NT2/D1 (cell line): ENCODE data around the gene ITGAE.

ENCODE experiments used
- DNase-seq: peaks from one replicate; pipeline ENCODE4 v3.0.0-alpha.2; 2011; ENCODE audit warnings: low read depth, low spot score
- H3K27me3 ChIP-seq: 2 replicates; pipeline ENCODE4 v1.6.0; 2011; ENCODE audit warnings: mild to moderate bottlenecking; ENCODE audit not compliant: insufficient read length, insufficient read depth
- H3K36me3 ChIP-seq: 2 replicates; pipeline ENCODE4 v1.6.1; 2011; ENCODE audit warnings: mild to moderate bottlenecking, low read length, mixed read lengths; ENCODE audit not compliant: insufficient read depth, insufficient read length
- H3K4me1 ChIP-seq: 2 replicates; pipeline ENCODE4 v1.5.1; 2011; ENCODE audit not compliant: insufficient read depth, insufficient read length
- H3K4me3 ChIP-seq: 2 replicates; pipeline ENCODE4 v1.5.1; 2011; ENCODE audit warnings: low read depth; ENCODE audit not compliant: insufficient read length
- H3K9ac ChIP-seq: 2 replicates; pipeline ENCODE4 v1.6.0; 2011; ENCODE audit warnings: low read depth; ENCODE audit not compliant: insufficient read length
- H3K9me3 ChIP-seq: 2 replicates; pipeline ENCODE4 v1.5.1; 2011; ENCODE audit warnings: mild to moderate bottlenecking, low read length; ENCODE audit not compliant: insufficient read depth
- SUZ12 ChIP-seq: IDR thresholded peaks from 2 replicates; pipeline ENCODE4 v1.6.1; 2011; ENCODE audit not compliant: insufficient read length, insufficient read depth; ENCODE audit errors: extremely low read depth
- YY1 ChIP-seq: IDR thresholded peaks from 2 replicates; pipeline ENCODE4 v1.6.1; 2011; ENCODE audit not compliant: insufficient read length, insufficient read depth
- ZNF274 ChIP-seq: IDR thresholded peaks from 2 replicates; pipeline ENCODE4 v1.6.1; 2011; ENCODE audit warnings: mild to moderate bottlenecking, low read depth, low read length

ITGAE gene

GRCh38 chr17:3827124-3827773 lies 26.3 kb upstream of the ITGAE start:
- Histone ChIP-seq H3K9me3 (no peaks in the 10 kb centered on the region), H3K27me3 (no peaks in the 10 kb centered on the region), H3K4me3 (no peak overlapping the region), H3K9ac (no peak overlapping the region), H3K36me3 (peaks cover 56% of the 10 kb centered on the region), H3K4me1 (no peaks in the 10 kb centered on the region)
- TF ChIP-seq YY1: no peak
- peak; percentile 39 for DNase-seq

DNA sequence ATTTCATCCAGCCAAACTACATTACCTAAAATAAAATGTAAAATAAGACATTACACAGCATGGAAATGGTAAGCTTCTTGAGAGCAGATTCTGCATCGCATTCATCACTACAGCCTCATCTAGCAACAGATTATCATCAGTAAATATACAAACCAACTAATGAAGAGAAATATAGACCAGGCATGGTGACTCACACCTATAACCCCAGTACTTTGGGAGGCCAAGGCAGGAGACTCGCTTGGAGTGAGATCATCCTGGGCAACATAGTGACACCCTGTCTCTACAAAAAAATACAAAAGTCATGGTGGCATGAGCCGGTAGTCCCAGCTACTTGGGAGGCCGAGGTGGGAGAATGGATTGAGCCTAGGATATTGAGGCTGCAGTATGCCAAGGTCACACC lies 25.2 kb upstream of the ITGAE start:
- no peaks in the 10 kb centered on the region for H3K4me1 ChIP-seq
- no peaks in the 10 kb centered on the region for H3K9me3 ChIP-seq
- H3K4me3 ChIP-seq: no peak overlapping the region
- no peaks in the 10 kb centered on the region for H3K27me3 ChIP-seq
- DNase-seq: no peak
- H3K9ac ChIP-seq: no peak overlapping the region
- TF ChIP-seq ZNF274 (no peak), YY1 (no peak), SUZ12 (no peak)
- peaks cover 65% of the 10 kb centered on the region for H3K36me3 ChIP-seq

DNA sequence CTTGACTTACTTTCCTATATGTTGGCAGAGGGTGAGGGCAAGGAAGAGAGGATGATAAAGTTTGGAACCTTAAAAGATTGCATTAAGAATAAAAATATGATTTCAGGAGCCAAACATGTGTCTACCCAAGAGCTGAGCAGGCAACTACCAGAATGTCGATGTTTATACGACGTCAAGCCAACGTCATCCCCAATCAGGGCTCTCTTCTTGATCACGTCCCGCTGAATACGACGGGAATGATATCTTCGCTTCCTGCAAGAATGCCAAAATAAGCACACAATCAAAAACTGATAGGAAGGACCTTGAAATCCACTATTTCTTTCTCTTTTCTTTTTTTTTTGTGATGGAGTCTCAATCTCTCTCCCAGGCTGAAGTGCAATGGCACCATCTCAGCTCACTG lies 20.1 kb upstream of the ITGAE start:
- TF ChIP-seq YY1 (no peak), ZNF274 (no peak), SUZ12 (no peak)
- no peaks in the 10 kb centered on the region for H3K27me3 ChIP-seq
- H3K9me3 ChIP-seq: no peaks in the 10 kb centered on the region
- no peak for DNase-seq
- H3K4me3 ChIP-seq: no peak overlapping the region
- H3K9ac ChIP-seq: no peak overlapping the region
- H3K36me3 ChIP-seq: peaks cover 76% of the 10 kb centered on the region
- H3K4me1 ChIP-seq: peaks cover 2% of the 10 kb centered on the region

DNA sequence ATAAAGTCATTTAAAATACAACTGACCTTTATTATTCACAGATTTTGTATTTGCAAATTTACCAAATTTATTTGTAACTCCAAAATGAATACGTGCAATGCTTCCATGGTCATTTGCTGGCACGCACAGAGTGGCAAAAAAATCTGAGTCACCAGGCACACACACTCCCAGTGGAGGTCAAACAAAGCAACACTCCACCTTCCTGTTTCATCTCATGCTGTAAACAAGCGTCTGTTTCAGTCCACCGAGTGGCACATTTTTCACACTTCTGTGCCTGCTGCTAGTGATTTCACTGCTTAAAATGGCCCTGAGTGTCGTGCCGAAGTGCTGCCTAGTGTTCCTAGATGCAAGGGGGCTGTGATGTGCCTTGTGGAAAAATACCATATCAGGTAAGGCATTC lies 17.8 kb upstream of the ITGAE start:
- H3K4me3 ChIP-seq: no peak overlapping the region
- TF ChIP-seq YY1: no peak
- TF ChIP-seq SUZ12: no peak
- TF ChIP-seq ZNF274: no peak
- no peak for DNase-seq
- peaks cover 78% of the 10 kb centered on the region for H3K36me3 ChIP-seq
- no peaks in the 10 kb centered on the region for H3K9me3 ChIP-seq
- no peaks in the 10 kb centered on the region for H3K27me3 ChIP-seq
- H3K9ac ChIP-seq: no peak overlapping the region
- peaks cover 2% of the 10 kb centered on the region for H3K4me1 ChIP-seq

- Histone ChIP-seq H3K4me1 (peaks cover 4% of the 10 kb centered on the region), H3K27me3 (no peaks in the 10 kb centered on the region), H3K4me3 (no peak overlapping the region), H3K9me3 (no peaks in the 10 kb centered on the region), H3K36me3 (peaks cover 81% of the 10 kb centered on the region), H3K9ac (no peak overlapping the region)
- no peak for DNase-seq
- no peak for TF ChIP-seq YY1
Measured at GRCh38 chr17:3817851-3818605, 17.0 kb upstream of the ITGAE start.

- Histone ChIP-seq H3K4me3 (no peak overlapping the region), H3K27me3 (no peaks in the 10 kb centered on the region), H3K9me3 (no peaks in the 10 kb centered on the region), H3K4me1 (peaks cover 4% of the 10 kb centered on the region), H3K9ac (no peak overlapping the region), H3K36me3 (peaks cover 83% of the 10 kb centered on the region)
- DNase-seq: no peak
- TF ChIP-seq SUZ12: no peak
- no peak for TF ChIP-seq ZNF274
- no peak for TF ChIP-seq YY1
Measured at GRCh38 chr17:3815925-3816324, 14.9 kb upstream of the ITGAE start.

DNA sequence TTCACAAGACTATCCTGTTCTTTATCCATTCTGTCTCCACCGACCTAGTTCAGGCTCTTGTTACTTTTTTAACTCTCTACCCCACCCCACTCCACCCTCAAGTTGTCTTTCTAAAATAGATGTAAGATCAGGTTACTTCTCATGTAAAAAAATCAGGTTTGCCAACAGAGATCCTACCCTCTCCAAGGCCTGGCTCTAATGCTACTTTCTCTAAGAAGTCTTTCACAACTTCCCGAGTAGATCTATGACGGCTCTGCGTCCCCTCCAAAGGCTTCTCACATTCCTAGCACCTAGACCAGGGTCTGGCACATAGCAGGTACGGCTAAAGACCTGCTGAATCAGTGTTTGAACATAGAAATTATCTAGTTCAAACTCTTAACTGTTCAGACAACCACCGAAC lies 14.1 kb upstream of the ITGAE start:
- H3K4me3 ChIP-seq: no peak overlapping the region
- H3K27me3 ChIP-seq: no peaks in the 10 kb centered on the region
- H3K9ac ChIP-seq: no peak overlapping the region
- H3K9me3 ChIP-seq: no peaks in the 10 kb centered on the region
- peaks cover 4% of the 10 kb centered on the region for H3K4me1 ChIP-seq
- no peak for DNase-seq
- peaks cover 84% of the 10 kb centered on the region for H3K36me3 ChIP-seq
- TF ChIP-seq ZNF274 (no peak), YY1 (no peak), SUZ12 (no peak)
